ENCODE results near the gene ADIPOQ. TPM values are rescaled to one million over a fixed set of nuclear protein-coding genes. Genes with fewer than 3 reads are reported as not detected.
"Not testable (repeated sequence)": the region's sequence is repeated elsewhere in the genome, so short reads cannot be mapped to it uniquely, and the experiment has no call there.

ADIPOQ gene
- total RNA-seq (1 to 10 TPM in 1 of 7 donors, not detected in 6; 1.1 TPM), polyA plus RNA-seq (1 to 10 TPM in 1 of 2 donors, not detected in 1; 6.0 TPM)
- long read RNA-seq, donor 1 = 0 reads
- long read RNA-seq, donor 2 = 0 reads
- long read RNA-seq, donor 3 = 0 reads

- no peak within 1 kb of the TSS for H3K27ac ChIP-seq
- WGBS, 3 donors = 50 to 64% (median 51%) methylated on average over 6 to 7 of the region's 7 CpGs
- no peaks in the 10 kb centered on the region for H3K4me1 ChIP-seq (ENCODE audit: insufficient read depth)
- no peaks in the 10 kb centered on the region for H3K9me3 ChIP-seq
- intact Hi-C loops (cut with DNase I) = no loop called here
- no peak for TF ChIP-seq POLR2A (IDR thresholded peaks at IDR 0.05)
- TF ChIP-seq, protein P1, sequence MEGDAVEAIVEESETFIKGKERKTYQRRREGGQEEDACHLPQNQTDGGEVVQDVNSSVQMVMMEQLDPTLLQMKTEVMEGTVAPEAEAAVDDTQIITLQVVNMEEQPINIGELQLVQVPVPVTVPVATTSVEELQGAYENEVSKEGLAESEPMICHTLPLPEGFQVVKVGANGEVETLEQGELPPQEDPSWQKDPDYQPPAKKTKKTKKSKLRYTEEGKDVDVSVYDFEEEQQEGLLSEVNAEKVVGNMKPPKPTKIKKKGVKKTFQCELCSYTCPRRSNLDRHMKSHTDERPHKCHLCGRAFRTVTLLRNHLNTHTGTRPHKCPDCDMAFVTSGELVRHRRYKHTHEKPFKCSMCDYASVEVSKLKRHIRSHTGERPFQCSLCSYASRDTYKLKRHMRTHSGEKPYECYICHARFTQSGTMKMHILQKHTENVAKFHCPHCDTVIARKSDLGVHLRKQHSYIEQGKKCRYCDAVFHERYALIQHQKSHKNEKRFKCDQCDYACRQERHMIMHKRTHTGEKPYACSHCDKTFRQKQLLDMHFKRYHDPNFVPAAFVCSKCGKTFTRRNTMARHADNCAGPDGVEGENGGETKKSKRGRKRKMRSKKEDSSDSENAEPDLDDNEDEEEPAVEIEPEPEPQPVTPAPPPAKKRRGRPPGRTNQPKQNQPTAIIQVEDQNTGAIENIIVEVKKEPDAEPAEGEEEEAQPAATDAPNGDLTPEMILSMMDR (IDR thresholded peaks at IDR 0.05) = no peak
- H3K36me3 ChIP-seq = no peaks in the 10 kb centered on the region
- H3K4me3 ChIP-seq = no peak within 1 kb of the TSS
- DNase-seq = no peak
- H3K27me3 ChIP-seq = no peaks in the 10 kb centered on the region
Observed at GRCh38 chr3:186842426-186843038, at the start of gene ADIPOQ. Gene ADIPOQ, plus strand, starts transcription at chr3:186842710. Its CDS starts 10,349 bp downstream, at chr3:186853059.

- TF ChIP-seq POLR2A (IDR thresholded peaks at IDR 0.05) (no peak), EP300 (IDR thresholded peaks at IDR 0.05) (no peak)
- TF ChIP-seq, protein P1 (IDR thresholded peaks at IDR 0.05) = no peak
- DNase-seq = no peak
- Histone ChIP-seq H3K4me1 (ENCODE audit: insufficient read depth) (no peaks in the 10 kb centered on the region), H3K4me3 (no peak overlapping the region), H3K36me3 (no peaks in the 10 kb centered on the region), H3K9me3 (no peaks in the 10 kb centered on the region), H3K27ac (no peak overlapping the region), H3K27me3 (no peaks in the 10 kb centered on the region)
- 73 to 87% (median 78%) methylated on average over 3 of the region's 3 CpGs for WGBS, 3 donors
- intact Hi-C loops (cut with DNase I) = no loop called here
Observed at GRCh38 chr3:186798239-186798874, 44.2 kb upstream of the ADIPOQ start.

- H3K27me3 ChIP-seq = no peaks in the 10 kb centered on the region
- H3K36me3 ChIP-seq = no peaks in the 10 kb centered on the region
- intact Hi-C loops (cut with DNase I) = no loop called here
- peaks cover 2% of the 10 kb centered on the region for H3K4me1 ChIP-seq (ENCODE audit: insufficient read depth)
- 89 to 95% (median 94%) methylated on average over 1 of the region's 1 CpG for WGBS, 3 donors
- no peak overlapping the region for H3K4me3 ChIP-seq
- no peak for TF ChIP-seq EP300 (IDR thresholded peaks at IDR 0.05)
- TF ChIP-seq, protein P1 (IDR thresholded peaks at IDR 0.05) = no peak
- TF ChIP-seq POLR2A (IDR thresholded peaks at IDR 0.05) = no peak
- DNase-seq = no peak
- H3K27ac ChIP-seq = no peak overlapping the region
- no peaks in the 10 kb centered on the region for H3K9me3 ChIP-seq
Observed at GRCh38 chr3:186800285-186800684, 42.2 kb upstream of the ADIPOQ start.

DNA sequence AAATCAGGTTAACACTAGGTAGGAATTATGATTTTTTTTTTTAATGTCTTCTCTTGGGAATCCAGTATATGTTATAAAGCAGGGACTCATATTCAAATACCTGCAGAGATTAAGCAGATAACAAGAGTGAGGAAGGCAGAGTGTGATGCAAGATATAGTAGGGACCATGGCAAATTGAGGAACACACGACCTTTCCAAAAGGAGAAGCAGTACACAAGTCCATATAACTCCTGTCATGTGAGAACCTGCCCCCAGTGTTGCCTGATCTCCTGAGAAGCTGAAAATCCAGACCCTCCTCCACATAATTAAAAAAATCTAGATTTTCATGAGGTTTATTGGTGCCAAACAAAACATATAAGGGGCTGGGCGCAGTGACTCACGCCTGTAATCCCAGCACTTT is 39.8 kb upstream of the ADIPOQ start:
- Histone ChIP-seq H3K4me1 (ENCODE audit: insufficient read depth) (peaks cover 5% of the 10 kb centered on the region), H3K36me3 (no peaks in the 10 kb centered on the region), H3K9me3 (no peaks in the 10 kb centered on the region), H3K27ac (no peak overlapping the region), H3K27me3 (no peaks in the 10 kb centered on the region), H3K4me3 (no peak overlapping the region)
- DNase-seq = no peak
- 88 to 93% (median 90%) methylated on average over 3 of the region's 3 CpGs for WGBS, 3 donors
- intact Hi-C loops (cut with DNase I) = no loop called here
- TF ChIP-seq, protein P1 (IDR thresholded peaks at IDR 0.05) = no peak
- no peak for TF ChIP-seq EP300 (IDR thresholded peaks at IDR 0.05)
- no peak for TF ChIP-seq POLR2A (IDR thresholded peaks at IDR 0.05)

GRCh38 chr3:186803447-186803846 is 39.1 kb upstream of the ADIPOQ start:
- DNase-seq; intact Hi-C loops (cut with DNase I); H3K27ac ChIP-seq; H3K36me3 ChIP-seq; H3K4me3 ChIP-seq; H3K27me3 ChIP-seq; H3K4me1 ChIP-seq (ENCODE audit: insufficient read depth); H3K9me3 ChIP-seq: not testable (repeated sequence)
- 89 to 92% (median 91%) methylated on average over 4 of the region's 4 CpGs for WGBS, 3 donors
